ENCODE data around the gene RASGRP2. TPM values are rescaled to one million over a fixed set of nuclear protein-coding genes. Genes with fewer than 3 reads are reported as not detected.

Gene RASGRP2
- total and polyA plus RNA-seq, 3 donors from 2014 or later = 14.4 to 26.3 (median 24.0) TPM

DNA sequence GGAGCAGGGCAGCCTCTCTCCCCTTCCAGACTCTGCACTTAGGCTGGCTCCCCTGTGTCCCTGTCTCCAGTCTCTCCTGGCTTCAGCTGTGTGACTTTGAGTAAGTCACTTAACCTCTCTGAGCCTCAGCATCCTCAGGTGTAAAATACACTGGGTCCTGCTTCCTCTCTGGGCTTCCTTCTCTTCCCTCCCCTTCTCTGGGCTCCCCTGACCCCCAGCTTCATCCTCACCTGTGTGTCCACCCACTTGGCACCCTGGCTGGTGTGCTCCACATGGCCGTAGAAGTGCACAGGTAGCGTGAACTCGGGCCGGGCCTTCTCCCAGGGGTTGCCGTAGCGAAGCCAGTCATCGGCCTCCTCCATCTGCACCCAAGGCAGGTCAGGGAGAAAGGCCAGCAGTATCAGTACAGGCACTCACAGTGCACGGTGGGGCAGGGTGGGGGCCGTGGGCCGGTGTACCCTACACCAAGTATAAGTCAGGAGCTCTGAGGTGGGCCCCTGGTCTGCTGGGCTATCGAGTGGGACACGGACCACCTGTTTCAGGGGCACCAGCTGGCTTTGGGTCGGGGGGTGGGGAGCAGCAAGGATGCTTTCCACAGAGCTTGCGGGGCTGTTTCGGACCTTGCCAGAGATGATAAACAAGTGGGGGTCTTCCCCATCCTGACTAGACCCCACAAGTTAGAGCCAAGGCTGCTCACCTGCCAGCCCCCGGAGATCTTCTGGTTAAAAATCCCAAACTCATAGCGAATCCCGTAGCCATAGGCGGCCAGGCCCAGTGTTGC is 13.8 kb upstream of the RASGRP2 start:
- no peak for TF ChIP-seq POLR2A (IDR thresholded peaks at IDR 0.05)
- TF ChIP-seq, protein P1, sequence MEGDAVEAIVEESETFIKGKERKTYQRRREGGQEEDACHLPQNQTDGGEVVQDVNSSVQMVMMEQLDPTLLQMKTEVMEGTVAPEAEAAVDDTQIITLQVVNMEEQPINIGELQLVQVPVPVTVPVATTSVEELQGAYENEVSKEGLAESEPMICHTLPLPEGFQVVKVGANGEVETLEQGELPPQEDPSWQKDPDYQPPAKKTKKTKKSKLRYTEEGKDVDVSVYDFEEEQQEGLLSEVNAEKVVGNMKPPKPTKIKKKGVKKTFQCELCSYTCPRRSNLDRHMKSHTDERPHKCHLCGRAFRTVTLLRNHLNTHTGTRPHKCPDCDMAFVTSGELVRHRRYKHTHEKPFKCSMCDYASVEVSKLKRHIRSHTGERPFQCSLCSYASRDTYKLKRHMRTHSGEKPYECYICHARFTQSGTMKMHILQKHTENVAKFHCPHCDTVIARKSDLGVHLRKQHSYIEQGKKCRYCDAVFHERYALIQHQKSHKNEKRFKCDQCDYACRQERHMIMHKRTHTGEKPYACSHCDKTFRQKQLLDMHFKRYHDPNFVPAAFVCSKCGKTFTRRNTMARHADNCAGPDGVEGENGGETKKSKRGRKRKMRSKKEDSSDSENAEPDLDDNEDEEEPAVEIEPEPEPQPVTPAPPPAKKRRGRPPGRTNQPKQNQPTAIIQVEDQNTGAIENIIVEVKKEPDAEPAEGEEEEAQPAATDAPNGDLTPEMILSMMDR (IDR thresholded peaks at IDR 0.05) = no peak
- H3K36me3 ChIP-seq (ENCODE audit: low read depth, missing control alignments) = no peaks in the 10 kb centered on the region
- H3K4me3 ChIP-seq = no peak overlapping the region
- no peaks in the 10 kb centered on the region for H3K9me3 ChIP-seq
- H3K27me3 ChIP-seq = no peaks in the 10 kb centered on the region
- intact Hi-C loops (cut with DNase I; ENCODE audit: low total_unique reads) = no loop called here
- 80 to 81% methylated on average over 12 to 19 of the region's 19 CpGs for WGBS, 2 donors
- H3K4me1 ChIP-seq = peaks cover 53% of the 10 kb centered on the region
- no peak for DNase-seq
- H3K27ac ChIP-seq = no peak overlapping the region

DNA sequence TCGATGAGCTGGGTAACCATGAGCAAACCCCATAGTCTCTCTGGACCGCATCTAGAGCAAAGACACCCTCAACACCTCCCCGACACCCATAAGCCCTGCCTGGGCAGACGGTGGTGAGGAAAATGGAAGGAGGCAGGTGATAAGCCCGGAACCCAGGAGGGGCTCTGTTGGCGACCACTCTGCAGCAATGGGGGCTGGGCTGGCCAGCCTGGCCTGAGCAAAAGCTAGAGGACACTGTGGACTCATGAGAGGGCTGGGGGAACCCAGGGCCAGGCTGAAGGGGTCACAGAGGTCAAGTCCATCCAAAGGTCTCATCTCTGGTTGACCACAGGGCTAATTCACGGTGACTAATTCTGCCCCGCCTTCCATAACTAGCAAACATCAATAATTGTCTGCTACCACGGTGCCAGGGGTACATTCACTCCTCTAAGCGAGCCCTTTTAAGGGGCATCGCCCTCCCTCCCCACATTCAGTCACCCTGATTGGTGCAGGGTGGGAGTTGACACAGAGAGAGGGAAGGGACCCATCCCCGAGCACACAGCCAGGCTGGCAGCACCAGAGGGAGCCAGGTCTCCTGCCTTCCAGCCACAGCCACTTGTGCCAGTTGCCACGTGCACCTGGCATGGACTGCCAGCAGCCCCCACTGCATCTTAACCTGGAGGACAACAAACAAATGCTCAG is 11.9 kb upstream of the RASGRP2 start:
- 87 to 89% methylated on average over 13 of the region's 13 CpGs for WGBS, 2 donors
- no peak overlapping the region for H3K27ac ChIP-seq
- DNase-seq = no peak
- no peak overlapping the region for H3K4me3 ChIP-seq
- H3K27me3 ChIP-seq = no peaks in the 10 kb centered on the region
- no peaks in the 10 kb centered on the region for H3K36me3 ChIP-seq (ENCODE audit: low read depth, missing control alignments)
- peaks cover 35% of the 10 kb centered on the region for H3K4me1 ChIP-seq
- intact Hi-C loops (cut with DNase I; ENCODE audit: low total_unique reads) = no loop called here
- TF ChIP-seq POLR2A (IDR thresholded peaks at IDR 0.05) = no peak
- TF ChIP-seq, protein P1 (IDR thresholded peaks at IDR 0.05) = no peak
- no peaks in the 10 kb centered on the region for H3K9me3 ChIP-seq

DNA sequence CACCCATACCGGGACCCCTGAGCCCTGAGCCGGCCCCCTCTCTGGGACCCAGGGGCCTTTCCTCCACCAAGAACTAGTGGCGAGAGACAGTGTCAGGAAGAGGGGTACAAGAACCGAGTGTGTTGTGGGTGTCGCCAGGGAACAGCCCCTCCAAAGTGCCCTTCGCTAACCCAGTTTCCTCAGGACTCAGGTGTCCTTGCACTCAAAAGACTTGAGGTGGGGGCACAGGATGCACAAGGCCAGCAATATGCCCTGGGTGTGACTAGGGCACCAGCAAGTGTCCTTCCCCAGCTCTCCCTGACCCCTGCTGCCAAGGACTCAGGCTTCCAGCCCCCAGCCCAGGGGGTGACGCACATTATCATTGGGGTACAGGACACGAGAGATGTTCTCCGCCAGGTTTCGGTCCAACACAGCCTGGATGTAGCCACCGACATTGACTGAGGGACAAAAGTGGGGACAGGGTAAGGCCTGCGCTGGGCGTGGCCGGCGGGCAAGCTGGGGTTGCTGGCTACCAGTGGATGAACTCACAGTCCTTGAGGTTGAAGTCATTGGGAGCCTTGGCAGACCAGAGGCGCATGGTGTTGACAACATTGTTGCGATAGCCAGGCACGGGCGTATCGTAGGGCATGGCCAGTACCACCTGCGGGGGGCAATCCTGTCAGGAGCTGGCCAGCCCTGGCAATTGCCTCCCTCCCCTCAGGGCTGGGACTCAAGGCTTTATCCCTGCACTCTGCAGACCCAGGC is 11.1 kb upstream of the RASGRP2 start:
- H3K27me3 ChIP-seq = no peaks in the 10 kb centered on the region
- WGBS, 2 donors = 79 to 85% methylated on average over 8 to 21 of the region's 21 CpGs
- intact Hi-C loops (cut with DNase I; ENCODE audit: low total_unique reads) = no loop called here
- no peak for DNase-seq
- H3K9me3 ChIP-seq = no peaks in the 10 kb centered on the region
- TF ChIP-seq, protein P1 (IDR thresholded peaks at IDR 0.05) = no peak
- no peak for TF ChIP-seq POLR2A (IDR thresholded peaks at IDR 0.05)
- H3K36me3 ChIP-seq (ENCODE audit: low read depth, missing control alignments) = no peaks in the 10 kb centered on the region
- no peak overlapping the region for H3K4me3 ChIP-seq
- no peak overlapping the region for H3K27ac ChIP-seq
- peaks cover 28% of the 10 kb centered on the region for H3K4me1 ChIP-seq

DNA sequence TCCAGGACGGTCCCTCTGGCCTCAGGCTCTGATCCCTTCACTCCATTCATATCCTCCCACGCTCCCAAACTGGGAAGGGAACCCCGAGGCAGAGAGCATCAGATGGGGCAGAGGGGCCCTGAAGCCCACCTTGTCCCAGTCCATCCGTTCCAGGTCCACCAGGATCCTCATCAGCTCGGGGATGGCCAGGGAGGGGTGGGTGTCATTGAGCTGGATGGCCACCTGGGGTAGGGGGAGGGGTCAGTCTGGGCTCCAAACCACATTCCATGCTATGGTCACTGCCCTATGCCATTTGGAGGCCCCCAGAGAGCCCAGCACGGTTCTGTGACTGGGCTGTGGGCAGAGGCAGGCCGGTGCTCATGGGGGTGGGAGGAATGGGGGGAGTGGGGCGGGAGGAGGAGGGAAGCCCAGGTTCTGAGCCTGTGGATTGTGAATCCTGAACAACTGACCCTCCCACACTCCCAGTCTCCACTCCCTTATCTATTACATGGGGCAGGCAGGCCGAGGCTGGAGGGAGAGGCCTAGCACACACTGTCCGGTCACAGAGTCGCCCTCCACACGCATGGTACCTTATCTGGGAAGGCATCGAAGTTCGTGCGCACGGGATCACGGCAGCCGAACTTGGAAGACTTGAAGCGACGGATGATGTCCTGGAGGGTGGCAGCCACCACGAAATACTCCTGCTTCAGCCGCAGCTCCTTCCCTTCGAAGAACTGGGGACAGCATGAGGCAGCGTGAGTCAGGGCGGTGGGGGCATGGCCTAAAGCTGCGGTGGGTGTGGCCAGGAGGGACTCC is 10.4 kb upstream of the RASGRP2 start:
- Histone ChIP-seq H3K4me3 (no peak overlapping the region), H3K9me3 (no peaks in the 10 kb centered on the region), H3K36me3 (ENCODE audit: low read depth, missing control alignments) (no peaks in the 10 kb centered on the region), H3K4me1 (peaks cover 24% of the 10 kb centered on the region), H3K27me3 (no peaks in the 10 kb centered on the region), H3K27ac (no peak overlapping the region)
- TF ChIP-seq, protein P1 (IDR thresholded peaks at IDR 0.05) = no peak
- no peak for TF ChIP-seq POLR2A (IDR thresholded peaks at IDR 0.05)
- intact Hi-C loops (cut with DNase I; ENCODE audit: low total_unique reads) = no loop called here
- WGBS, 2 donors = 69 to 87% methylated on average over 16 to 21 of the region's 26 CpGs
- DNase-seq = peak; percentile 75
